Testis (tissue), 2 donors: ENCODE data around the gene MYRF.

Experiments used
- CTCF ChIP-seq, 3 experiments: fragments of 450-650 bp in 2 of 3; fragments of 200-600 bp in 1 of 3; sonication (generic) in 1 of 3; IDR thresholded peaks; one replicate each; pipeline ENCODE4 v1.5.1; 2016 to 2019; ENCODE audit warnings: antibody characterized with exemption in 3 of 3, mild to moderate bottlenecking in 2 of 3, moderate library complexity in 1 of 3
- POLR2A ChIP-seq: fragments of 450-650 bp; IDR thresholded peaks from one replicate; pipeline ENCODE4 v1.6.1; 2017; ENCODE audit warnings: antibody characterized with exemption, mild to moderate bottlenecking, moderate library complexity

- TF ChIP-seq POLR2A (no peak), CTCF (IDR thresholded peaks at IDR 0.05) (no peak)
Observed at GRCh38 chr11:61747967-61748285, 4.5 kb upstream of the MYRF start.
